GM23338 (cell line): ENCODE results near the gene PTK6. TPM values are rescaled to one million over a fixed set of nuclear protein-coding genes. Genes with fewer than 3 reads are reported as not detected.

ENCODE experiments used
- ATAC-seq: fragments of 200-7000 bp; cut with Tn5 transposase; 3 replicates; pipeline ENCODE4 v1.9.1; 2020
- DNase-seq: peaks from one replicate; pipeline ENCODE4 v3.0.0-alpha.2; 2015; ENCODE audit warnings: low spot score
- H2AFZ ChIP-seq: fragments of 200-600 bp; sonication (generic); 2 replicates; pipeline ENCODE4 v1.8.0; 2016; ENCODE audit warnings: antibody characterized with exemption, mild to moderate bottlenecking, moderate library complexity
- H3F3A ChIP-seq: fragments of 200-600 bp; sonication (generic); replicated peaks from 2 replicates; pipeline ENCODE4 v1.8.0; 2017; ENCODE audit warnings: antibody characterized with exemption, mixed run types, low read depth
- H3K27ac ChIP-seq: fragments of 200-600 bp; sonication (generic); 2 replicates; pipeline ENCODE4 v1.6.1; 2016; ENCODE audit warnings: low read depth
- H3K27me3 ChIP-seq: fragments of 200-600 bp; sonication (generic); 2 replicates; pipeline ENCODE4 v1.8.0; 2016; ENCODE audit warnings: mild to moderate bottlenecking, mixed run types, moderate library complexity; ENCODE audit not compliant: insufficient read depth
- H3K36me3 ChIP-seq: fragments of 200-600 bp; sonication (generic); 2 replicates; pipeline ENCODE4 v1.8.0; 2016; ENCODE audit warnings: mild to moderate bottlenecking; ENCODE audit not compliant: insufficient read depth
- H3K4me1 ChIP-seq: fragments of 200-600 bp; sonication (generic); 2 replicates; pipeline ENCODE4 v1.8.0; 2016; ENCODE audit warnings: mild to moderate bottlenecking, moderate library complexity; ENCODE audit not compliant: insufficient read depth
- H3K4me2 ChIP-seq: fragments of 200-600 bp; sonication (generic); 2 replicates; pipeline ENCODE4 v1.7.1; 2017; ENCODE audit warnings: mixed run types
- H3K4me3 ChIP-seq: fragments of 200-600 bp; sonication (generic); 2 replicates; pipeline ENCODE4 v1.6.1; 2016; ENCODE audit warnings: mixed run types
- H3K79me2 ChIP-seq: fragments of 200-600 bp; sonication (generic); replicated peaks from 2 replicates; pipeline ENCODE4 v1.8.0; 2017; ENCODE audit warnings: mild to moderate bottlenecking; ENCODE audit not compliant: insufficient read depth
- H3K9me2 ChIP-seq: fragments of 200-600 bp; sonication (generic); 2 replicates; pipeline ENCODE4 v1.8.0; 2017; ENCODE audit not compliant: insufficient read depth
- H4K20me1 ChIP-seq: fragments of 200-600 bp; sonication (generic); replicated peaks from 2 replicates; pipeline ENCODE4 v1.8.0; 2017; ENCODE audit warnings: mild to moderate bottlenecking; ENCODE audit not compliant: insufficient read depth
- H3K27ac Mint-ChIP-seq: 2 replicates; pipeline ENCODE4 v1.8.0; 2020; ENCODE audit warnings: inconsistent platforms, mild to moderate bottlenecking, moderate library complexity, mixed read lengths
- H3K27me3 Mint-ChIP-seq: 3 replicates; pipeline ENCODE4 v1.8.0; 2022; ENCODE audit warnings: low read depth, mild to moderate bottlenecking, moderate library complexity, mixed read lengths, inconsistent platforms; ENCODE audit not compliant: insufficient read depth, poor library complexity
- H3K36me3 Mint-ChIP-seq: 3 replicates; pipeline ENCODE4 v1.8.0; 2021; ENCODE audit warnings: low read depth, mild to moderate bottlenecking, inconsistent platforms, moderate library complexity, mixed read lengths
- H3K4me1 Mint-ChIP-seq: 3 replicates; pipeline ENCODE4 v1.8.0; 2020; ENCODE audit warnings: mild to moderate bottlenecking, inconsistent platforms, mixed read lengths
- H3K4me3 Mint-ChIP-seq: 3 replicates; pipeline ENCODE4 v1.8.0; 2021; ENCODE audit warnings: moderate library complexity, mild to moderate bottlenecking, inconsistent platforms, mixed read lengths
- H3K9me3 Mint-ChIP-seq: 3 replicates; pipeline ENCODE4 v1.8.0; 2020; ENCODE audit warnings: moderate library complexity, mild to moderate bottlenecking, inconsistent platforms, mixed read lengths
- CREB1 ChIP-seq: fragments of 250-450 bp; sonication (Bioruptor Pico); IDR thresholded peaks from 2 replicates; pipeline ENCODE4 v1.5.0; 2020; ENCODE audit warnings: low read depth, mild to moderate bottlenecking, moderate library complexity
- CTCF ChIP-seq, 2 experiments: fragments of 200-600 bp in 1 of 2; sonication (generic) in 1 of 2; conservative IDR thresholded peaks; 2 replicates each; pipeline versions ENCODE4 v1.5.1 to v1.6.1; 2016 to 2017; ENCODE audit warnings: antibody characterized with exemption in 2 of 2, low read depth in 2 of 2, mild to moderate bottlenecking in 2 of 2, moderate library complexity in 1 of 2
- ETS1 ChIP-seq: IDR thresholded peaks from 2 replicates; pipeline ENCODE4 v1.6.1; 2016; ENCODE audit warnings: antibody characterized with exemption
- EZH2 ChIP-seq: fragments of 200-600 bp; sonication (generic); IDR thresholded peaks from one replicate; pipeline ENCODE4 v1.8.0; 2017; ENCODE audit warnings: antibody characterized with exemption, mild to moderate bottlenecking, low read depth; ENCODE audit not compliant: unreplicated experiment
- EZH2phosphoT487 ChIP-seq: fragments of 200-600 bp; sonication (generic); IDR thresholded peaks from one replicate; pipeline ENCODE4 v1.8.1; 2018; ENCODE audit warnings: antibody characterized with exemption; ENCODE audit not compliant: unreplicated experiment
- JUNB ChIP-seq: IDR thresholded peaks from one replicate; pipeline ENCODE4 v1.6.1; 2016; ENCODE audit warnings: antibody characterized with exemption; ENCODE audit not compliant: unreplicated experiment
- NANOG ChIP-seq: IDR thresholded peaks from 2 replicates; pipeline ENCODE4 v1.6.1; 2016; ENCODE audit warnings: antibody characterized with exemption, borderline replicate concordance
- POLR2AphosphoS5 ChIP-seq: IDR thresholded peaks from 2 replicates; pipeline ENCODE4 v1.6.1; 2016; ENCODE audit warnings: antibody characterized with exemption, low read depth
- REST ChIP-seq: IDR thresholded peaks from one replicate; pipeline ENCODE4 v1.6.1; 2018; ENCODE audit warnings: antibody characterized with exemption; ENCODE audit not compliant: unreplicated experiment
- STAT1 ChIP-seq: IDR thresholded peaks from one replicate; pipeline ENCODE4 v1.6.1; 2016; ENCODE audit warnings: antibody characterized with exemption; ENCODE audit not compliant: unreplicated experiment
- ZNF114 ChIP-seq: fragments of 250-450 bp; sonication (Bioruptor Pico); IDR thresholded peaks from 2 replicates; pipeline ENCODE4 v1.5.0; 2020; ENCODE audit warnings: mild to moderate bottlenecking, moderate library complexity
- ZNF331 ChIP-seq: fragments of 250-450 bp; sonication (Bioruptor Pico); IDR thresholded peaks from 2 replicates; pipeline ENCODE4 v1.5.0; 2020; ENCODE audit warnings: low read depth, mild to moderate bottlenecking, moderate library complexity
- ZNF462 ChIP-seq: fragments of 250-450 bp; sonication (Bioruptor Pico); IDR thresholded peaks from 2 replicates; pipeline ENCODE4 v1.5.0; 2020; ENCODE audit warnings: mild to moderate bottlenecking, moderate library complexity
- polyA plus RNA-seq: library from polyadenylated mRNA; unstranded; fragments of >200 nt; fragmentation: Nextera tagmentation; extraction: Ambion mirVana; gene quantifications from 2 replicates; pipeline ENCODE4 v1.2.1, GENCODE V29; 2016
- total RNA-seq: library from RNA; depleted of rRNA; stranded (reverse); fragments of >200 nt; shearing (Covaris generic); gene quantifications from 2 replicates; pipeline ENCODE4 v1.2.3, GENCODE V29; 2014

Gene PTK6
- total and polyA plus RNA-seq, 2 experiments from 2014 or later, result 0.28 TPM; not detected in 1

GRCh38 chr20:63527184-63527583, 10.0 kb downstream of the PTK6 start:
- Histone ChIP-seq H3K4me2 (no peak overlapping the region), H3K4me1 (0 out of 2 replicates have a peak, but pooled peaks cover under 1% of the 10 kb centered on the region), H3K27ac (no peak overlapping the region), H3K4me3 (no peak overlapping the region), H3K9me2 (no peaks in the 10 kb centered on the region), H3K36me3 (no peaks in the 10 kb centered on the region), H3F3A (peaks cover 14% of the 10 kb centered on the region; the same call in 1 of the 2 replicates), H3K27me3 (no peaks in the 10 kb centered on the region), H4K20me1 (peaks cover 2% of the 10 kb centered on the region; the same call in 1 of the 2 replicates), H2AFZ (no peak overlapping the region), H3K79me2 (no peaks in the 10 kb centered on the region)
- Mint-ChIP-seq H3K4me1 (no peaks in the 10 kb centered on the region), H3K27me3 (peaks cover 18% of the 10 kb centered on the region), H3K36me3 (peaks cover 30% of the 10 kb centered on the region), H3K27ac (no peak overlapping the region), H3K9me3 (peaks cover 25% of the 10 kb centered on the region), H3K4me3 (no peak overlapping the region)
- TF ChIP-seq JUNB (no peak), STAT1 (no peak), NANOG (no peak), ZNF114 (CRISPR knock-in tag) (no peak), ETS1 (no peak), CTCF (conservative IDR thresholded peaks at IDR 0.05; ENCODE audit: low read depth in 2 of 2) (no peak), REST (no peak), EZH2phosphoT487 (no peak), EZH2 (no peak), ZNF462 (CRISPR knock-in tag) (no peak), CREB1 (CRISPR knock-in tag) (no peak), ZNF331 (CRISPR knock-in tag) (no peak), POLR2AphosphoS5 (no peak)
- ATAC-seq, result no peak
- no peak for DNase-seq
